SK-N-SH (cell line): Measurements from ENCODE around the gene BTG1. TPM values are rescaled to one million over a fixed set of nuclear protein-coding genes. Genes with fewer than 3 reads are reported as not detected.
A peak's percentile ranks its signal among the peaks of the same experiment; 100 is the strongest.

Source experiments
- CTCF ChIA-PET: fragments of 300-600, 350-600 bp; formaldehyde crosslinking; extraction: SDS; loops from one replicate; lab custom pipeline; 2021; lab: Yijun Ruan, JAX
- POLR2A ChIA-PET: fragments of 350-600 bp; sonication (Branson Sonifier 250); formaldehyde crosslinking; extraction: SDS; loops from one replicate; lab custom pipeline; 2020; ENCODE audit warnings: antibody characterized with exemption, inconsistent platforms; lab: Yijun Ruan, JAX
- DNase-seq: peaks from one replicate; pipeline ENCODE4 v3.0.0; 2012
- H2AFZ ChIP-seq: fragments of 200-600 bp; sonication (generic); 2 replicates; pipeline ENCODE4 v1.8.1; 2016; ENCODE audit warnings: antibody characterized with exemption, mild to moderate bottlenecking, low read depth
- H3F3A ChIP-seq: fragments of 200-600 bp; sonication (generic); replicated peaks from 2 replicates; pipeline ENCODE3; 2016; ENCODE audit warnings: antibody characterized with exemption, mild to moderate bottlenecking; ENCODE audit not compliant: insufficient read depth
- H3K27ac ChIP-seq, 2 experiments: fragments of 200-500 bp in 1 of 2; fragments of 200-600 bp in 1 of 2; sonication (Bioruptor generic) in 1 of 2; sonication (generic), shearing (Covaris generic) in 1 of 2; 2 replicates each; pipeline versions ENCODE4 v1.5.1 to v1.6.1; 2014 to 2016; ENCODE audit warnings: low read depth in 2 of 2, inconsistent platforms in 1 of 2, low read length in 1 of 2, mild to moderate bottlenecking in 1 of 2, mixed read lengths in 1 of 2
- H3K27me3 ChIP-seq: fragments of 200-600 bp; sonication (generic), shearing (Covaris generic); 2 replicates; pipeline ENCODE4 v1.6.1; 2016; ENCODE audit warnings: mixed run types; ENCODE audit not compliant: insufficient read depth
- H3K36me3 ChIP-seq, 2 experiments: fragments of 200-500 bp in 1 of 2; fragments of 200-600 bp in 1 of 2; sonication (Bioruptor generic) in 1 of 2; sonication (generic) in 1 of 2; replicated peaks in 1 of 2; 2 replicates each; pipeline versions ENCODE3 to v1.5.1; 2014 to 2016; ENCODE audit warnings: low read length in 1 of 2, mild to moderate bottlenecking in 1 of 2; ENCODE audit not compliant: insufficient read depth in 2 of 2, control insufficient read depth in 1 of 2
- H3K4me1 ChIP-seq, 2 experiments: fragments of 200-500 bp in 1 of 2; fragments of 200-600 bp in 1 of 2; sonication (Bioruptor generic) in 1 of 2; sonication (generic), shearing (Covaris generic) in 1 of 2; 2 replicates each; pipeline versions ENCODE4 v1.5.1 to v1.6.1; 2014 to 2016; ENCODE audit warnings: low read depth in 1 of 2, low read length in 1 of 2, mixed run types in 1 of 2; ENCODE audit not compliant: insufficient read depth in 2 of 2, control insufficient read depth in 1 of 2
- H3K4me2 ChIP-seq: fragments of 200-600 bp; sonication (generic), shearing (Covaris generic); 2 replicates; pipeline ENCODE4 v1.6.1; 2017; ENCODE audit warnings: mixed run types
- H3K4me3 ChIP-seq, 2 experiments: fragments of 200-500 bp in 1 of 2; fragments of 200-600 bp in 1 of 2; sonication (Bioruptor generic) in 1 of 2; sonication (generic), shearing (Covaris generic) in 1 of 2; 2 replicates each; pipeline versions ENCODE4 v1.5.1 to v1.8.1; 2014 to 2016; ENCODE audit warnings: low read depth in 2 of 2, inconsistent platforms in 1 of 2, low read length in 1 of 2, mild to moderate bottlenecking in 1 of 2, mixed read lengths in 1 of 2, moderate library complexity in 1 of 2
- H3K79me2 ChIP-seq: fragments of 200-600 bp; sonication (generic); 2 replicates; pipeline ENCODE4 v1.8.1; 2017; ENCODE audit warnings: mild to moderate bottlenecking; ENCODE audit not compliant: insufficient read depth
- H3K9ac ChIP-seq: fragments of 200-600 bp; sonication (generic); 2 replicates; pipeline ENCODE4 v1.6.1; 2017; ENCODE audit warnings: mixed run types
- H3K9me2 ChIP-seq: fragments of 200-600 bp; sonication (generic); 2 replicates; pipeline ENCODE4 v1.6.1; 2017; ENCODE audit warnings: mixed run types
- H3K9me3 ChIP-seq: fragments of 200-600 bp; sonication (generic); 2 replicates; pipeline ENCODE4 v1.6.1; 2017; ENCODE audit warnings: mixed run types, mild to moderate bottlenecking, moderate library complexity
- H4K20me1 ChIP-seq: fragments of 200-600 bp; sonication (generic); 2 replicates; pipeline ENCODE4 v1.6.1; 2017; ENCODE audit warnings: mild to moderate bottlenecking, mixed run types; ENCODE audit not compliant: insufficient read depth
- CTCF ChIP-seq: fragments of 200-600 bp; sonication (generic); IDR thresholded peaks from 2 replicates; pipeline ENCODE4 v1.6.1; 2017; ENCODE audit warnings: antibody characterized with exemption, mild to moderate bottlenecking, moderate library complexity
- FOXJ3 ChIP-seq: sonication (generic); formaldehyde crosslinking; IDR thresholded peaks from 2 replicates; pipeline ENCODE4 v1.5.1; 2020; ENCODE audit warnings: mild to moderate bottlenecking, missing genetic modification reagents
- FOXM1 ChIP-seq: IDR thresholded peaks from 2 replicates; pipeline ENCODE4 v1.4.0; 2012; ENCODE audit warnings: low read depth, mild to moderate bottlenecking
- GATA2 ChIP-seq: sonication (generic); formaldehyde crosslinking; IDR thresholded peaks from 2 replicates; pipeline ENCODE4 v1.5.0; 2020; ENCODE audit warnings: mild to moderate bottlenecking, missing genetic modification reagents
- IRF3 ChIP-seq: fragments of 150-350 bp; IDR thresholded peaks from 2 replicates; pipeline ENCODE4 v1.6.1; 2016; ENCODE audit warnings: mild to moderate bottlenecking, low read depth, low read length
- JUND ChIP-seq: IDR thresholded peaks from 2 replicates; pipeline ENCODE4 v1.4.0; 2012
- MAX ChIP-seq: IDR thresholded peaks from 2 replicates; pipeline ENCODE4 v1.4.0; 2012; ENCODE audit warnings: low read depth
- MEF2A ChIP-seq: IDR thresholded peaks from 2 replicates; pipeline ENCODE4 v1.4.0; 2012; ENCODE audit warnings: low read depth, borderline replicate concordance
- MXI1 ChIP-seq: IDR thresholded peaks from 2 replicates; pipeline ENCODE4 v1.6.1; 2012; ENCODE audit warnings: mild to moderate bottlenecking, low read depth, low read length, improper control_type of control experiment
- NFIC ChIP-seq: IDR thresholded peaks from 2 replicates; pipeline ENCODE4 v1.4.0; 2012; ENCODE audit warnings: borderline replicate concordance
- NRF1 ChIP-seq: IDR thresholded peaks from 2 replicates; pipeline ENCODE4 v1.6.1; 2012; ENCODE audit warnings: low read depth, mild to moderate bottlenecking, low read length
- POLR2AphosphoS5 ChIP-seq: IDR thresholded peaks from 2 replicates; pipeline ENCODE4 v1.6.1; 2012; ENCODE audit warnings: low read depth, low read length
- RCOR1 ChIP-seq: fragments of 150-350 bp; IDR thresholded peaks from 2 replicates; pipeline ENCODE4 v1.6.1; 2017; ENCODE audit warnings: antibody characterized with exemption, low read length
- RFX5 ChIP-seq: IDR thresholded peaks from 2 replicates; pipeline ENCODE4 v1.6.1; 2012; ENCODE audit warnings: mild to moderate bottlenecking, improper control_type of control experiment, low read length
- RXRA ChIP-seq: IDR thresholded peaks from 2 replicates; pipeline ENCODE4 v1.4.0; 2012; ENCODE audit warnings: low read depth, mild to moderate bottlenecking, borderline replicate concordance
- SIN3A ChIP-seq: IDR thresholded peaks from 2 replicates; pipeline ENCODE4 v1.6.1; 2012; ENCODE audit warnings: low read depth, mild to moderate bottlenecking, low read length, moderate library complexity, borderline replicate concordance
- SMC3 ChIP-seq: IDR thresholded peaks from 2 replicates; pipeline ENCODE4 v1.6.1; 2012; ENCODE audit warnings: low read depth, low read length, improper control_type of control experiment
- TAF1 ChIP-seq: IDR thresholded peaks from 2 replicates; pipeline ENCODE4 v1.6.1; 2012; ENCODE audit warnings: low read depth, mild to moderate bottlenecking, low read length, moderate library complexity, borderline replicate concordance
- TCF12 ChIP-seq: IDR thresholded peaks from 2 replicates; pipeline ENCODE4 v1.4.0; 2012
- TEAD4 ChIP-seq: IDR thresholded peaks from 2 replicates; pipeline ENCODE4 v1.4.0; 2012; ENCODE audit warnings: mild to moderate bottlenecking, borderline replicate concordance; ENCODE audit not compliant: insufficient read depth
- USF1 ChIP-seq: IDR thresholded peaks from 2 replicates; pipeline ENCODE4 v1.4.0; 2012; ENCODE audit warnings: low read depth, borderline replicate concordance
- USF2 ChIP-seq: fragments of 150-350 bp; IDR thresholded peaks from 2 replicates; pipeline ENCODE4 v1.6.1; 2017; ENCODE audit warnings: antibody characterized with exemption, low read length, low read depth, borderline replicate concordance
- YY1 ChIP-seq: IDR thresholded peaks from 2 replicates; pipeline ENCODE4 v1.4.0; 2012; ENCODE audit warnings: low read depth, mild to moderate bottlenecking
- WGBS: methylation state at CpG from one replicate; pipeline ENCODE4 v1.1.6; 2017; ENCODE audit warnings: low lambda C conversion rate; 5-methylcytosine and 5-hydroxymethylcytosine counted together
- polyA plus RNA-seq, 3 experiments: library from polyadenylated mRNA; depleted of rRNA; stranded (reverse); fragments of >200 nt; gene quantifications; 2 replicates each; pipeline ENCODE4 v1.2.3, GENCODE V29; 2012

Gene BTG1
- polyA plus RNA-seq, 1 of the 3 experiments (the other 2 are of a cell fraction), result 28.3 TPM

GRCh38 chr12:92111256-92111655, 34.4 kb downstream of the BTG1 start:
- no peak for DNase-seq
- CTCF ChIA-PET, result interaction anchor here (0.9 to 1.7 kb wide), 4 partner anchors 14 to 730 kb away, joined by 3 to 7 read pairs (median 4); no protein-coding TSS in a partner anchor
- no peak overlapping the region for H3K9ac ChIP-seq
- peak overlapping the region in 1 of 2 experiments; percentile 30; a peak in 1 of 4 replicates for H3K27ac ChIP-seq
- H3K9me3 ChIP-seq, result no peaks in the 10 kb centered on the region
- peaks cover 27 to 36% of the 10 kb centered on the region in 2 experiments; a peak in 3 of 4 replicates for H3K4me1 ChIP-seq
- POLR2A ChIA-PET, result no interaction called here
- no peaks in the 10 kb centered on the region for H3K36me3 ChIP-seq
- H2AFZ ChIP-seq, result no peak overlapping the region
- H3K27me3 ChIP-seq, result no peaks in the 10 kb centered on the region
- peaks cover 11% of the 10 kb centered on the region; the same call in 1 of the 2 replicates for H3K79me2 ChIP-seq
- no peak overlapping the region for H3K4me2 ChIP-seq
- TF ChIP-seq FOXJ3, result no peak
- no peak for TF ChIP-seq NRF1
- TF ChIP-seq NFIC, result no peak
- no peak for TF ChIP-seq GATA2 (CRISPR knock-in tag)
- TF ChIP-seq SMC3, result no peak
- no peak for TF ChIP-seq IRF3
- no peak for TF ChIP-seq FOXM1
- no peak for TF ChIP-seq SIN3A
- TF ChIP-seq RXRA, result no peak
- no peak for TF ChIP-seq TEAD4
- TF ChIP-seq YY1, result no peak
- TF ChIP-seq TAF1, result no peak
- TF ChIP-seq MXI1, result no peak
- no peak for TF ChIP-seq JUND
- H4K20me1 ChIP-seq, result no peaks in the 10 kb centered on the region
- no peaks in the 10 kb centered on the region for H3K9me2 ChIP-seq
- no peak overlapping the region for H3K4me3 ChIP-seq
- no peaks in the 10 kb centered on the region for H3F3A ChIP-seq

GRCh38 chr12:92110083-92110640, 35.5 kb downstream of the BTG1 start:
- peaks cover 11% of the 10 kb centered on the region; the same call in 1 of the 2 replicates for H3K79me2 ChIP-seq
- POLR2A ChIA-PET, result no interaction called here
- H3K4me1 ChIP-seq, result peaks cover 27 to 41% of the 10 kb centered on the region in 2 experiments; a peak in 3 of 4 replicates
- no peak overlapping the region for H3K9ac ChIP-seq
- peak overlapping the region in 1 of 2 experiments; percentile 58; a peak in 2 of 4 replicates for H3K27ac ChIP-seq
- no peak overlapping the region for H2AFZ ChIP-seq
- WGBS, result 87% methylated on average over 1 of the region's 1 CpG
- no peak for DNase-seq
- H3K9me2 ChIP-seq, result no peaks in the 10 kb centered on the region
- H4K20me1 ChIP-seq, result no peaks in the 10 kb centered on the region
- no peaks in the 10 kb centered on the region for H3K36me3 ChIP-seq
- H3F3A ChIP-seq, result no peaks in the 10 kb centered on the region
- no peak overlapping the region for H3K4me3 ChIP-seq
- H3K27me3 ChIP-seq, result no peaks in the 10 kb centered on the region
- H3K4me2 ChIP-seq, result no peak overlapping the region
- CTCF ChIA-PET, result no interaction called here
- H3K9me3 ChIP-seq, result no peaks in the 10 kb centered on the region
- TF ChIP-seq TCF12, result no peak
- TF ChIP-seq MXI1, result no peak
- TF ChIP-seq POLR2AphosphoS5, result no peak
- TF ChIP-seq USF2, result no peak
- no peak for TF ChIP-seq SMC3
- no peak for TF ChIP-seq CTCF
- no peak for TF ChIP-seq RFX5
- TF ChIP-seq USF1, result no peak
- TF ChIP-seq MAX, result no peak
- TF ChIP-seq JUND, result no peak
- no peak for TF ChIP-seq MEF2A
- TF ChIP-seq NFIC, result no peak
- TF ChIP-seq RCOR1, result no peak; the same call in 1 of the 2 replicates
- TF ChIP-seq IRF3, result no peak
